LNCAP (cell line): ENCODE results near the gene DLGAP5.

Experiments
- TF ChIP-seq, protein P1 (sequence below): fragments of 450-650 bp; IDR thresholded peaks from 2 replicates; pipeline ENCODE4 v1.5.1; 2017; ENCODE audit warnings: mild to moderate bottlenecking

Gene DLGAP5

GRCh38 chr14:55201219-55202101, 10.1 kb upstream of the DLGAP5 start:
- TF ChIP-seq, protein P1, sequence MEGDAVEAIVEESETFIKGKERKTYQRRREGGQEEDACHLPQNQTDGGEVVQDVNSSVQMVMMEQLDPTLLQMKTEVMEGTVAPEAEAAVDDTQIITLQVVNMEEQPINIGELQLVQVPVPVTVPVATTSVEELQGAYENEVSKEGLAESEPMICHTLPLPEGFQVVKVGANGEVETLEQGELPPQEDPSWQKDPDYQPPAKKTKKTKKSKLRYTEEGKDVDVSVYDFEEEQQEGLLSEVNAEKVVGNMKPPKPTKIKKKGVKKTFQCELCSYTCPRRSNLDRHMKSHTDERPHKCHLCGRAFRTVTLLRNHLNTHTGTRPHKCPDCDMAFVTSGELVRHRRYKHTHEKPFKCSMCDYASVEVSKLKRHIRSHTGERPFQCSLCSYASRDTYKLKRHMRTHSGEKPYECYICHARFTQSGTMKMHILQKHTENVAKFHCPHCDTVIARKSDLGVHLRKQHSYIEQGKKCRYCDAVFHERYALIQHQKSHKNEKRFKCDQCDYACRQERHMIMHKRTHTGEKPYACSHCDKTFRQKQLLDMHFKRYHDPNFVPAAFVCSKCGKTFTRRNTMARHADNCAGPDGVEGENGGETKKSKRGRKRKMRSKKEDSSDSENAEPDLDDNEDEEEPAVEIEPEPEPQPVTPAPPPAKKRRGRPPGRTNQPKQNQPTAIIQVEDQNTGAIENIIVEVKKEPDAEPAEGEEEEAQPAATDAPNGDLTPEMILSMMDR = no peak

- TF ChIP-seq, protein P1 = no peak
Measured at GRCh38 chr14:55200651-55201050, 9.3 kb upstream of the DLGAP5 start.

DNA sequence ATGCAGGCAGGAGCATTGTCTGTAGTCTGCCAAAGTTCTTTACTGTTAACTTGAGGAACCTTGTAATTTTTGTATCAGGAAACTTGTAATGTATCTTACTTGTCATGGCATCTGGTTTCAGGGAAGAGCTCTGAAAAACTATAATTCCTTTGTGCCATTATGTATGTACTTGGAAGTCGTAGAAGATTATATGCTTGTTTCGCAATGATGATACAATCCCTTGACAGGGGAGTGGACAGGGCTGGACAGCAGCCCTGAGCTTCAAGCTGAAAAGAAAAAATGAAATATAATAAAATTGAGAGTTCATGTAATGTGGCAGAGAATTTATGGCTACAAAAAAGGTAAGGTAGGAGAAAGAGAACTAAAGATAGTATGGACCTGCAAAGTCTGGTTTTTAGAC, 7.4 kb upstream of the DLGAP5 start:
- TF ChIP-seq, protein P1 = no peak

GRCh38 chr14:55194656-55195355, 3.4 kb upstream of the DLGAP5 start:
- TF ChIP-seq, protein P1 = no peak

DNA sequence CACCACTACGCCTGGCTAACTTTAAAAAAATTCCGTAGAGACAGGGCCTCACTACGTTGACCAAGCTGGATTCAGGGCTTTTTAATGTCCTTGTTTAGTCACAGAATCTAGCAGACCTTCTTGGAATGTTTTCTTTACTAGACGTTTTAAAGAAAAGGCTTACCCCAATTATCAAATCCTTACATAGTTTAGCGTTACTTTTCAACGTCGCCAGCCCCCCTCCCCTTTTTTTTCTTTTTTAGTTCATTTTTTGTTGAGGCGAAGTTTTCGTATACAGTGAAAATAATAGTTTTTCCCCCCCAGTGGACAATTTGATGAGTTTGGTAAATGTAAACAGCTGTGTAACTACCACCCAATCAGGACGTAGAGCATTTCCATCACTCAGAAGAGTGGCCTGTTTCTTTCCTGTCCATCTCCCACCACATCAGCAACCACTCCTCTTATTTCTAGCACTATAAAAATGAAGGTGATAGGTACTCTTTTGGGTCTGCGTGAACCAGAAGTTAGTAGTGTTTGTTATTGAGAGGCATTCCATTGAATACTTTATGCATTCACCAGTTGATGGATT, 753 bp upstream of the DLGAP5 start:
- TF ChIP-seq, protein P1 = no peak

DNA sequence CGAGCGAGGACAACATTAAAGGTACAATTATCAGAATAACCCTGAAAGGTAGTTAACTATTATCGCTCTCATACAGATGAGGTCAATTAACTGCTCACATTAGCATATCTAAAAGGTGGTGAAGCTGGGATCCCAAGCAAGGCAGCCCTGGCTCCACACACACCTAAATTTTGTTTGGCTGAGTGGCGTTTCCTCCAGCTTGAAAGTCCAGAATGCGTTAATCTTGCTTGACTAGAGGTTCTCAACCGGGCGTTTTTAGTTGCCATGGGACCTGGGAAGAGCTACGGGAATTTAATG, 531 bp downstream of the DLGAP5 start:
- TF ChIP-seq, protein P1 = no peak

- TF ChIP-seq, protein P1 = no peak
Measured at GRCh38 chr14:55188686-55189295, 2.6 kb downstream of the DLGAP5 start.
